Panc1 (cell line): Measurements from ENCODE around the gene ZBED4. TPM values are rescaled to one million over a fixed set of nuclear protein-coding genes. Genes with fewer than 3 reads are reported as not detected.

Experiments used
- ATAC-seq: fragments of 200-7000 bp; cut with Tn5 transposase; 2 replicates; pipeline ENCODE4 v1.9.1; 2020; ENCODE audit warnings: mild to moderate bottlenecking, moderate library complexity
- BruUV-seq: library from RNA; stranded (reverse); fragments of 400-500 nt; replicated peaks from 2 replicates; lab custom pipeline; 2021; lab: Mats Ljungman, UMichigan
- CTCF ChIA-PET: fragments of 300-600 bp; sonication (Branson Sonifier 250); formaldehyde crosslinking; loops from one replicate; lab custom pipeline; 2022; ENCODE audit warnings: antibody characterized with exemption; lab: Charles Lee
- POLR2A ChIA-PET: fragments of 300-600 bp; sonication (Branson Sonifier 250); formaldehyde crosslinking; loops from one replicate; lab custom pipeline; 2022; ENCODE audit warnings: antibody characterized with exemption; lab: Charles Lee
- DNase-seq: peaks from one replicate; pipeline ENCODE4 v3.0.0-alpha.2; 2010; ENCODE audit warnings: low read depth, low spot score
- H3K27ac ChIP-seq: 2 replicates; pipeline ENCODE4 v1.5.1; 2011; ENCODE audit warnings: mild to moderate bottlenecking, low read length, inconsistent platforms
- H3K27me3 ChIP-seq: fragments of 200-500 bp; sonication (Bioruptor generic); 2 replicates; pipeline ENCODE4 v1.6.0; 2014; ENCODE audit warnings: low read length, inconsistent platforms; ENCODE audit not compliant: control insufficient read depth, insufficient read depth
- H3K36me3 ChIP-seq: fragments of 200-500 bp; sonication (Bioruptor generic); 2 replicates; pipeline ENCODE4 v1.5.1; 2014; ENCODE audit warnings: inconsistent platforms, mild to moderate bottlenecking, low read length, moderate library complexity; ENCODE audit not compliant: control insufficient read depth, insufficient read depth
- H3K4me1 ChIP-seq: 2 replicates; pipeline ENCODE4 v1.5.1; 2011; ENCODE audit warnings: inconsistent platforms, mild to moderate bottlenecking, low read length, moderate library complexity; ENCODE audit not compliant: control insufficient read depth, insufficient read depth
- H3K4me3 ChIP-seq, 2 experiments: 2 replicates each; pipeline ENCODE4 v1.5.1; 2011 to 2012; ENCODE audit warnings: low read depth in 2 of 2, low read length in 2 of 2, mild to moderate bottlenecking in 2 of 2, inconsistent platforms in 1 of 2, moderate library complexity in 1 of 2
- H3K9me3 ChIP-seq: fragments of 200-500 bp; sonication (Bioruptor generic); 2 replicates; pipeline ENCODE4 v1.5.1; 2014; ENCODE audit warnings: low read depth, mild to moderate bottlenecking, inconsistent platforms, low read length, moderate library complexity; ENCODE audit not compliant: control insufficient read depth, insufficient read depth
- POLR2AphosphoS5 ChIP-seq: IDR thresholded peaks from 2 replicates; pipeline ENCODE4 v1.6.1; 2012; ENCODE audit warnings: mild to moderate bottlenecking, low read depth, low read length, moderate library complexity
- SIN3A ChIP-seq: IDR thresholded peaks from 2 replicates; pipeline ENCODE4 v1.6.1; 2012; ENCODE audit warnings: low read depth, mild to moderate bottlenecking, low read length, moderate library complexity, borderline replicate concordance; ENCODE audit not compliant: insufficient read depth
- TCF7L2 ChIP-seq: IDR thresholded peaks from 2 replicates; pipeline ENCODE4 v1.6.1; 2011; ENCODE audit warnings: mild to moderate bottlenecking, low read depth, low read length, inconsistent platforms
- in situ Hi-C: cut with HindIII; loops from 2 replicates; pipeline ENCODE4 v1.10.0; 2016; ENCODE audit warnings: low sequenced_read_pairs, low pct_unique_long_range_greater_than_20kb
- intact Hi-C: fragments of 100-400 bp; cut with micrococcal nuclease; formaldehyde crosslinking; loops from one replicate; pipeline ENCODE4 v1.10.0; 2022; ENCODE audit not compliant: unreplicated experiment
- total RNA-seq: library from RNA; stranded (reverse); gene quantifications from one replicate; pipeline ENCODE4 v1.2.1, GENCODE V29; 2021; ENCODE audit not compliant: unreplicated experiment
- TF ChIP-seq, protein P1 (sequence below), 2 experiments: IDR thresholded peaks; 2 replicates each; pipeline ENCODE4 v1.6.1; 2011 to 2012; ENCODE audit warnings: low read depth in 2 of 2, control low read depth in 1 of 2, low read length in 1 of 2, mild to moderate bottlenecking in 1 of 2, moderate library complexity in 1 of 2; ENCODE audit not compliant: insufficient read depth in 1 of 2
- TF ChIP-seq, protein P2 (sequence below): fragments of 450-650 bp; IDR thresholded peaks from 2 replicates; pipeline ENCODE4 v1.5.1; 2017; ENCODE audit warnings: mild to moderate bottlenecking

Gene ZBED4
- total RNA-seq, 1 experiment from 2014 or later: 17.3 TPM

GRCh38 chr22:49894322-49895054 lies 40.8 kb downstream of the ZBED4 start:
- TF ChIP-seq SIN3A (no peak), TCF7L2 (no peak), POLR2AphosphoS5 (no peak)
- TF ChIP-seq, protein P1, sequence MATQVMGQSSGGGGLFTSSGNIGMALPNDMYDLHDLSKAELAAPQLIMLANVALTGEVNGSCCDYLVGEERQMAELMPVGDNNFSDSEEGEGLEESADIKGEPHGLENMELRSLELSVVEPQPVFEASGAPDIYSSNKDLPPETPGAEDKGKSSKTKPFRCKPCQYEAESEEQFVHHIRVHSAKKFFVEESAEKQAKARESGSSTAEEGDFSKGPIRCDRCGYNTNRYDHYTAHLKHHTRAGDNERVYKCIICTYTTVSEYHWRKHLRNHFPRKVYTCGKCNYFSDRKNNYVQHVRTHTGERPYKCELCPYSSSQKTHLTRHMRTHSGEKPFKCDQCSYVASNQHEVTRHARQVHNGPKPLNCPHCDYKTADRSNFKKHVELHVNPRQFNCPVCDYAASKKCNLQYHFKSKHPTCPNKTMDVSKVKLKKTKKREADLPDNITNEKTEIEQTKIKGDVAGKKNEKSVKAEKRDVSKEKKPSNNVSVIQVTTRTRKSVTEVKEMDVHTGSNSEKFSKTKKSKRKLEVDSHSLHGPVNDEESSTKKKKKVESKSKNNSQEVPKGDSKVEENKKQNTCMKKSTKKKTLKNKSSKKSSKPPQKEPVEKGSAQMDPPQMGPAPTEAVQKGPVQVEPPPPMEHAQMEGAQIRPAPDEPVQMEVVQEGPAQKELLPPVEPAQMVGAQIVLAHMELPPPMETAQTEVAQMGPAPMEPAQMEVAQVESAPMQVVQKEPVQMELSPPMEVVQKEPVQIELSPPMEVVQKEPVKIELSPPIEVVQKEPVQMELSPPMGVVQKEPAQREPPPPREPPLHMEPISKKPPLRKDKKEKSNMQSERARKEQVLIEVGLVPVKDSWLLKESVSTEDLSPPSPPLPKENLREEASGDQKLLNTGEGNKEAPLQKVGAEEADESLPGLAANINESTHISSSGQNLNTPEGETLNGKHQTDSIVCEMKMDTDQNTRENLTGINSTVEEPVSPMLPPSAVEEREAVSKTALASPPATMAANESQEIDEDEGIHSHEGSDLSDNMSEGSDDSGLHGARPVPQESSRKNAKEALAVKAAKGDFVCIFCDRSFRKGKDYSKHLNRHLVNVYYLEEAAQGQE (IDR thresholded peaks at IDR 0.05; ENCODE audit: insufficient read depth in 1 of 2, low read depth in 2 of 2, low read length in 1 of 2): no peak
- TF ChIP-seq, protein P2, sequence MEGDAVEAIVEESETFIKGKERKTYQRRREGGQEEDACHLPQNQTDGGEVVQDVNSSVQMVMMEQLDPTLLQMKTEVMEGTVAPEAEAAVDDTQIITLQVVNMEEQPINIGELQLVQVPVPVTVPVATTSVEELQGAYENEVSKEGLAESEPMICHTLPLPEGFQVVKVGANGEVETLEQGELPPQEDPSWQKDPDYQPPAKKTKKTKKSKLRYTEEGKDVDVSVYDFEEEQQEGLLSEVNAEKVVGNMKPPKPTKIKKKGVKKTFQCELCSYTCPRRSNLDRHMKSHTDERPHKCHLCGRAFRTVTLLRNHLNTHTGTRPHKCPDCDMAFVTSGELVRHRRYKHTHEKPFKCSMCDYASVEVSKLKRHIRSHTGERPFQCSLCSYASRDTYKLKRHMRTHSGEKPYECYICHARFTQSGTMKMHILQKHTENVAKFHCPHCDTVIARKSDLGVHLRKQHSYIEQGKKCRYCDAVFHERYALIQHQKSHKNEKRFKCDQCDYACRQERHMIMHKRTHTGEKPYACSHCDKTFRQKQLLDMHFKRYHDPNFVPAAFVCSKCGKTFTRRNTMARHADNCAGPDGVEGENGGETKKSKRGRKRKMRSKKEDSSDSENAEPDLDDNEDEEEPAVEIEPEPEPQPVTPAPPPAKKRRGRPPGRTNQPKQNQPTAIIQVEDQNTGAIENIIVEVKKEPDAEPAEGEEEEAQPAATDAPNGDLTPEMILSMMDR: no peak

DNA sequence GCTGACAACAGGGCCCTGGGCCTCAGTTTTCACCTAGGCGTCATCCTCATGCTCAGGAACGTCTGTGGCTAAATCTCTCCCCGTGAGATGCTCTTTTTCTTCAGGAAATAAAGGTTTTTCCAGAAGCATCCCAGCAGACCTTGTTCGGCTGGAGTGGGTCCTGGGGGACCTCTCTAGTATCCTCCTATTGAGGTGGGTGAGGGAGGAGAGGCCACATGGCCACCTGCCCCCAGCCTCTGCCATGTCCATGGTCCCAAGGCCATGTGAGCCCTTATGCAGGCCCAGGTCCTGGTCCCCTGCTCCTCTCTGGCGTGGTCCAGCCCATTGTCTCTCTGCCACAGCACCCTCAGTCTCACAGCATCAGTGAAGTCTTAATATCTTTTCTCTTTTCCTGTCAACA lies 42.6 kb downstream of the ZBED4 start:
- DNase-seq (no peak), ATAC-seq (0 out of 2 replicates have a peak, but pooled peaks have one; percentile 30)
- Histone ChIP-seq H3K27me3 (no peaks in the 10 kb centered on the region), H3K9me3 (no peaks in the 10 kb centered on the region), H3K4me1 (no peaks in the 10 kb centered on the region), H3K36me3 (no peaks in the 10 kb centered on the region), H3K27ac (no peak overlapping the region), H3K4me3 (no peak overlapping the region)
- intact Hi-C loops (no loop called here), in situ Hi-C loops (no loop called here)
- BruUV-seq: no TSS peak
- CTCF ChIA-PET: no interaction called here
- TF ChIP-seq, protein P1 (IDR thresholded peaks at IDR 0.05; ENCODE audit: insufficient read depth in 1 of 2, low read depth in 2 of 2, low read length in 1 of 2): no peak
- TF ChIP-seq, protein P2: no peak
- TF ChIP-seq SIN3A: no peak
- TF ChIP-seq POLR2AphosphoS5: no peak
- TF ChIP-seq TCF7L2: no peak
- POLR2A ChIA-PET: no interaction called here

More at GRCh38 chr22:49894322-49895054, 40.8 kb downstream of the ZBED4 start:
- no peak for DNase-seq
- no peaks in the 10 kb centered on the region for H3K36me3 ChIP-seq
- H3K4me1 ChIP-seq: no peaks in the 10 kb centered on the region
- CTCF ChIA-PET: no interaction called here
- no TSS peak for BruUV-seq
- ATAC-seq: peak; percentile 69; the same call in 1 of the 2 replicates
- intact Hi-C loops (no loop called here), in situ Hi-C loops (no loop called here)
- H3K4me3 ChIP-seq: no peak overlapping the region
- H3K27ac ChIP-seq: no peak overlapping the region
- H3K27me3 ChIP-seq: no peaks in the 10 kb centered on the region
- POLR2A ChIA-PET: no interaction called here
- H3K9me3 ChIP-seq: no peaks in the 10 kb centered on the region; the same call in 1 of the 2 replicates
